H1 (cell line): ENCODE data around the gene FLT3.

Experiments
- E2F6 ChIP-seq: IDR thresholded peaks from 2 replicates; pipeline ENCODE4 v1.6.1; 2012; ENCODE audit warnings: inconsistent platforms
- EGR1 ChIP-seq: IDR thresholded peaks from 2 replicates; pipeline ENCODE4 v1.6.1; 2011; ENCODE audit warnings: low read depth, low read length, borderline replicate concordance
- EP300 ChIP-seq, 2 experiments: IDR thresholded peaks; 1 replicate in 1 of 2; 2 replicates in 1 of 2; pipeline ENCODE4 v1.6.1; 2011 to 2012; ENCODE audit warnings: low read depth in 2 of 2, low read length in 2 of 2, mild to moderate bottlenecking in 2 of 2, borderline replicate concordance in 1 of 2, inconsistent platforms in 1 of 2, moderate library complexity in 1 of 2
- FOSL1 ChIP-seq: IDR thresholded peaks from 2 replicates; pipeline ENCODE4 v1.6.1; 2011; ENCODE audit warnings: mild to moderate bottlenecking, low read depth, low read length, moderate library complexity; ENCODE audit not compliant: insufficient read depth
- HDAC2 ChIP-seq, 2 experiments: fragments of 300-600 bp in 1 of 2; sonication (generic) in 1 of 2; IDR thresholded peaks; 2 replicates each; pipeline ENCODE4 v1.6.1; 2011 to 2012; ENCODE audit warnings: low read depth in 2 of 2, low read length in 2 of 2, mild to moderate bottlenecking in 2 of 2, moderate library complexity in 2 of 2, borderline replicate concordance in 1 of 2, inconsistent platforms in 1 of 2
- HDAC6 ChIP-seq: IDR thresholded peaks from one replicate; pipeline ENCODE4 v1.7.1; 2012; ENCODE audit warnings: low read depth, mild to moderate bottlenecking, inconsistent platforms, low read length, moderate library complexity
- JUND ChIP-seq: IDR thresholded peaks from 2 replicates; pipeline ENCODE4 v1.6.1; 2011; ENCODE audit warnings: mild to moderate bottlenecking, improper control_type of control experiment, low read length
- NRF1 ChIP-seq: IDR thresholded peaks from 2 replicates; pipeline ENCODE4 v1.6.1; 2011; ENCODE audit warnings: mild to moderate bottlenecking, low read depth, low read length, improper control_type of control experiment
- POLR2A ChIP-seq, 2 experiments: IDR thresholded peaks; 1 replicate in 1 of 2; 2 replicates in 1 of 2; pipeline ENCODE4 v1.6.1; 2011; ENCODE audit warnings: low read depth in 2 of 2, low read length in 2 of 2, mild to moderate bottlenecking in 2 of 2; ENCODE audit errors: control extremely low read depth in 1 of 2
- POLR2AphosphoS5 ChIP-seq: IDR thresholded peaks from 2 replicates; pipeline ENCODE4 v1.6.1; 2011; ENCODE audit warnings: low read depth, low read length
- SP4 ChIP-seq: IDR thresholded peaks from 2 replicates; pipeline ENCODE4 v1.6.1; 2012; ENCODE audit warnings: low read length, inconsistent platforms
- SRF ChIP-seq: IDR thresholded peaks from 2 replicates; pipeline ENCODE4 v1.6.1; 2011; ENCODE audit warnings: mild to moderate bottlenecking, low read depth, low read length, moderate library complexity
- TF ChIP-seq, protein P1 (sequence below), 3 experiments: IDR thresholded peaks; 1 replicate in 2 of 3; 2 replicates in 1 of 3; pipeline versions ENCODE4 v1.5.1 to v1.6.1; 2011; ENCODE audit warnings: low read length in 3 of 3, mild to moderate bottlenecking in 3 of 3, inconsistent platforms in 2 of 3, low read depth in 1 of 3, moderate library complexity in 1 of 3; ENCODE audit not compliant: insufficient read depth in 1 of 3; ENCODE audit errors: control extremely low read depth in 1 of 3
- TF ChIP-seq, protein P2 (sequence below): IDR thresholded peaks from 2 replicates; pipeline ENCODE4 v1.6.1; 2011; ENCODE audit warnings: low read depth, mild to moderate bottlenecking, low read length; ENCODE audit not compliant: insufficient read depth

GRCh38 chr13:28117689-28118377, 17.5 kb upstream of the FLT3 start:
- TF ChIP-seq, protein P1, sequence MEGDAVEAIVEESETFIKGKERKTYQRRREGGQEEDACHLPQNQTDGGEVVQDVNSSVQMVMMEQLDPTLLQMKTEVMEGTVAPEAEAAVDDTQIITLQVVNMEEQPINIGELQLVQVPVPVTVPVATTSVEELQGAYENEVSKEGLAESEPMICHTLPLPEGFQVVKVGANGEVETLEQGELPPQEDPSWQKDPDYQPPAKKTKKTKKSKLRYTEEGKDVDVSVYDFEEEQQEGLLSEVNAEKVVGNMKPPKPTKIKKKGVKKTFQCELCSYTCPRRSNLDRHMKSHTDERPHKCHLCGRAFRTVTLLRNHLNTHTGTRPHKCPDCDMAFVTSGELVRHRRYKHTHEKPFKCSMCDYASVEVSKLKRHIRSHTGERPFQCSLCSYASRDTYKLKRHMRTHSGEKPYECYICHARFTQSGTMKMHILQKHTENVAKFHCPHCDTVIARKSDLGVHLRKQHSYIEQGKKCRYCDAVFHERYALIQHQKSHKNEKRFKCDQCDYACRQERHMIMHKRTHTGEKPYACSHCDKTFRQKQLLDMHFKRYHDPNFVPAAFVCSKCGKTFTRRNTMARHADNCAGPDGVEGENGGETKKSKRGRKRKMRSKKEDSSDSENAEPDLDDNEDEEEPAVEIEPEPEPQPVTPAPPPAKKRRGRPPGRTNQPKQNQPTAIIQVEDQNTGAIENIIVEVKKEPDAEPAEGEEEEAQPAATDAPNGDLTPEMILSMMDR (IDR thresholded peaks at IDR 0.05; ENCODE audit: control extremely low read depth in 1 of 3, insufficient read depth in 1 of 3, low read depth in 1 of 3, low read length in 3 of 3) = no peak
- no peak for TF ChIP-seq POLR2AphosphoS5
- no peak for TF ChIP-seq EP300 (IDR thresholded peaks at IDR 0.05; ENCODE audit: borderline replicate concordance in 1 of 2, low read depth in 2 of 2, low read length in 2 of 2)
- no peak for TF ChIP-seq SRF
- TF ChIP-seq HDAC6 = no peak
- TF ChIP-seq POLR2A (IDR thresholded peaks at IDR 0.05; ENCODE audit: control extremely low read depth in 1 of 2, low read depth in 2 of 2, low read length in 2 of 2) = no peak
- TF ChIP-seq HDAC2 (IDR thresholded peaks at IDR 0.05; ENCODE audit: borderline replicate concordance in 1 of 2, low read depth in 2 of 2, low read length in 2 of 2) = no peak
- no peak for TF ChIP-seq NRF1
- no peak for TF ChIP-seq FOSL1
- TF ChIP-seq, protein P2, sequence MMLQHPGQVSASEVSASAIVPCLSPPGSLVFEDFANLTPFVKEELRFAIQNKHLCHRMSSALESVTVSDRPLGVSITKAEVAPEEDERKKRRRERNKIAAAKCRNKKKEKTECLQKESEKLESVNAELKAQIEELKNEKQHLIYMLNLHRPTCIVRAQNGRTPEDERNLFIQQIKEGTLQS = no peak
- no peak for TF ChIP-seq JUND
- no peak for TF ChIP-seq E2F6
- TF ChIP-seq EGR1 = no peak
- no peak for TF ChIP-seq SP4
